ENCODE data around the gene TMEM178B. TPM values are rescaled to one million over a fixed set of nuclear protein-coding genes. Genes with fewer than 3 reads are reported as not detected.

TMEM178B gene
- total RNA-seq, 4 donors from 2014 or later = 1.3 to 1.8 (median 1.5) TPM

DNA sequence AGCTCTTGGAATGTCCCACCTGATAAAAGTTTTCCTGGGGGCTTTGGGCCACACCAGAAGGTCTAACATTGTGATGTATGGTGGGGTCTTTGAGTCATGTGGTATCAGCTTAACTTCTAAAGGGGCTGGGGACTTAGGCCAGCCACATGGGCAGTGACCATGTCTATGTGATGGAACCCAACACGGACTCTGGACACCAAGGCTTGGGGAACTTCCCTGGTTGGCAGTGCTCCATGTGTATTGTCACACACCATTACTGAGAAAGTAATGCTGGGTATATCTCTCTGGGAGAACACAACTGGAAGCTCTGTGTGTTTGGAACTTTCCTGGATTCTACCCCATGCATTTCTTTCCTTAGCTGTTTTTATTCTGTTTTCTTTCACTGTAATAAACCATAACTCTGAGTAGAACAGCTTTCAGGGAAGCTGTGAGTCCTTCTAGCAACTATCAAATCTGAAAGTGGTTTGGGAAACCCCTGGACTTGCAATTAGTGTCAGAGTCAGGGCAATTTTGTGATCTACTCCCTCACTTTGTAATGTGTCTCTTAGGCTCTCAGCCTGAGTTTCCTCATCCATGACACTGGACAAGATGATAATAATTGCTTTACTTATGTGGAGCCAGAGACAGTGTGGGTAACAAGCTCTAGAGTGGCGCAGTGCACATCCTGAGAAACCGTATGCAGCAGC lies 448.9 kb downstream of the TMEM178B start:
- in situ Hi-C loops (cut with MboI; ENCODE audit: low sequenced_read_pairs in 4 of 4) (no loop called here), intact Hi-C loops (cut with DNase I; ENCODE audit: low total_unique reads) (no loop called here)

DNA sequence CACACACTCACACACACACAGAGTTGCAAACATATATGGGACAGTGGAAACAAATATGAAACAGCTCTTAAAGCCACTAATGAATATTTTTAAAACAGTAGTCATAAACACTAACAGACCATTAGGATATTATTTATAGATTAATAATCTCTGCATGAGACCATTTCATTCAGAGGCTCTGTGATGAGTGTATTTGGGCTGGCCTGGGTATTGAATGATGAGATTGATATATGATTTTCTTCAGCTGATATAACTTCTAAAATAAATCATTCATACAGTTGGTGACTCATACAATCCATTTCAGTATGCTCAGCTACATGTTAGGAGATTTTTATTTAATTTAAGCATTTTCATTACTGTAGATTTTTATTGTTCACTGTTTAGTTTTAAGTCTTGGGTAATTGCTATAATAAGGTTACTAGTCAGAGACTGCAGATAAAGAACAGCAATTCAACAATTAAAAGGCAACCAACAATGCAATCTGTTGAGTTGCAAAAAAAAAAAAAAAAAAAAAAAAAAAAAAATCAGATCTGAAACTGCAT lies 452.2 kb downstream of the TMEM178B start:
- in situ Hi-C loops (cut with MboI; ENCODE audit: low sequenced_read_pairs in 4 of 4) = loop anchor here in 2 of 4 donors (25.0 kb wide), 2 partner anchors 514 to 714 kb away; partner anchors contain the start of gene MRPS33 (in 1 of the 2)
- Histone ChIP-seq H3K27me3 (no peaks in the 10 kb centered on the region), H3K9me3 (no peaks in the 10 kb centered on the region), H3K36me3 (no peaks in the 10 kb centered on the region), H3K4me1 (no peaks in the 10 kb centered on the region), H3K4me3 (no peak overlapping the region), H3K27ac (no peak overlapping the region)
- no peak for ATAC-seq
- TF ChIP-seq POLR2A (IDR thresholded peaks at IDR 0.05) (no peak), CTCF (IDR thresholded peaks at IDR 0.05 in 4 of 5, conservative IDR thresholded peaks at IDR 0.05 in 1 of 5) (no peak)
- intact Hi-C loops (cut with DNase I; ENCODE audit: low total_unique reads) = no loop called here
- DNase-seq = no peak

More for the DNA sequence above, 448.9 kb downstream of the TMEM178B start:
- no peak for ATAC-seq
- Histone ChIP-seq H3K36me3 (no peaks in the 10 kb centered on the region), H3K27me3 (no peaks in the 10 kb centered on the region), H3K4me1 (no peaks in the 10 kb centered on the region), H3K4me3 (no peak overlapping the region), H3K9me3 (no peaks in the 10 kb centered on the region), H3K27ac (no peak overlapping the region)
- no peak for TF ChIP-seq CTCF (IDR thresholded peaks at IDR 0.05 in 4 of 5, conservative IDR thresholded peaks at IDR 0.05 in 1 of 5)
- no peak for TF ChIP-seq POLR2A (IDR thresholded peaks at IDR 0.05)
- DNase-seq = no peak

GRCh38 chr7:141527076-141527475 lies 453.2 kb downstream of the TMEM178B start:
- intact Hi-C loops (cut with DNase I; ENCODE audit: low total_unique reads) = no loop called here

DNA sequence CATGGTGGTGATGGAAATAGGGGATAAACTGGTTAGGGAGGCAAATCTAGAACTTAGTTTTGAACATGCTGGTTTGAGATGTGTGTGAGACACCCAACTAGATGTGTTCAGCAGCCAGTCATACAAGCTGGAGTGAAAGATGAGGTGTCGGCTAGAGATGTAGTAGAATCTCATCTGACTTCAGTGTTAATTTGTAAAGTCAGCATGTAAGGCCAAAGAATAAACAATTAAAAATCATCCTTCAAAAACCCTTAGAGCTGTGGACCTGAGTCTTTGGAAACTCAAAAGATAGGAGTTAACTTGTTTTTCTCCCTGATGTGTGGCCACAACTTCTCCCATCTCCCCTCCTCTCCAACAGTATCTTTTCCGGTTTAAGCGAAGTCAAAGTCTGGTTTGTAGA lies 454.5 kb downstream of the TMEM178B start:
- no peaks in the 10 kb centered on the region for H3K4me1 ChIP-seq
- no peaks in the 10 kb centered on the region for H3K9me3 ChIP-seq
- no peak overlapping the region for H3K4me3 ChIP-seq
- no peaks in the 10 kb centered on the region for H3K27me3 ChIP-seq
- DNase-seq (no peak), ATAC-seq (no peak)
- TF ChIP-seq CTCF (IDR thresholded peaks at IDR 0.05 in 4 of 5, conservative IDR thresholded peaks at IDR 0.05 in 1 of 5) (no peak), POLR2A (IDR thresholded peaks at IDR 0.05) (no peak)
- no peak overlapping the region for H3K27ac ChIP-seq
- intact Hi-C loops (cut with DNase I; ENCODE audit: low total_unique reads) = no loop called here
- no peaks in the 10 kb centered on the region for H3K36me3 ChIP-seq
- in situ Hi-C loops (cut with MboI; ENCODE audit: low sequenced_read_pairs in 4 of 4) = loop anchor here in 2 of 4 donors (25.0 kb wide), 2 partner anchors 516 to 716 kb away; partner anchors contain the start of gene MRPS33 (in 1 of the 2)

More at GRCh38 chr7:141527076-141527475, 453.2 kb downstream of the TMEM178B start:
- H3K36me3 ChIP-seq = no peaks in the 10 kb centered on the region
- H3K27ac ChIP-seq = no peak overlapping the region
- H3K4me1 ChIP-seq = no peaks in the 10 kb centered on the region
- DNase-seq = no peak
- H3K27me3 ChIP-seq = no peaks in the 10 kb centered on the region
- TF ChIP-seq CTCF (IDR thresholded peaks at IDR 0.05 in 4 of 5, conservative IDR thresholded peaks at IDR 0.05 in 1 of 5) (no peak), POLR2A (IDR thresholded peaks at IDR 0.05) (no peak)
- ATAC-seq = no peak
- no peaks in the 10 kb centered on the region for H3K9me3 ChIP-seq
- no peak overlapping the region for H3K4me3 ChIP-seq
- in situ Hi-C loops (cut with MboI; ENCODE audit: low sequenced_read_pairs in 4 of 4) = loop anchor here in 2 of 4 donors (25.0 kb wide), 2 partner anchors 515 to 715 kb away; partner anchors contain the start of gene MRPS33 (in 1 of the 2)

Other genes with a start within 250 kb of the TMEM178B start
- gene BRAF, start 149.1 kb upstream of the TMEM178B start, total RNA-seq = 10 to 100 TPM; 10.0 to 28.4 (median 19.2) TPM
- 10 to 100 TPM; 23.4 to 60.1 (median 40.8) TPM for gene MRPS33, start 59.1 kb upstream of the TMEM178B start, total RNA-seq